Heart left ventricle (tissue), 16 donors: ENCODE measurements around the gene MYO18B. TPM values are rescaled to one million over a fixed set of nuclear protein-coding genes. Genes with fewer than 3 reads are reported as not detected.

Source experiments
- ATAC-seq, 4 donors: fragments of 200-7000 bp; cut with Tn5 transposase; one replicate each; pipeline ENCODE4 v1.9.1; 2020 to 2022; ENCODE audit warnings: moderate library complexity in 4 of 4, mild to moderate bottlenecking in 3 of 4, moderate number of reproducible peaks in 1 of 4
- DNase-seq, 5 donors: peaks; one replicate each; pipeline ENCODE4 v3.0.0-alpha.2; 2020
- H3K27ac ChIP-seq, 12 donors: fragments of 200-600 bp; sonication (generic) in 4 of 12; one replicate each; pipeline versions ENCODE4 v1.5.0 to v1.8.0; 2016 to 2022; ENCODE audit warnings: mild to moderate bottlenecking in 2 of 12
- H3K27me3 ChIP-seq, 9 donors: fragments of 200-600 bp; sonication (generic) in 2 of 9; one replicate each; pipeline versions ENCODE4 v1.5.1 to v1.8.0; 2016 to 2022; ENCODE audit warnings: mild to moderate bottlenecking in 3 of 9
- H3K36me3 ChIP-seq, 9 donors: fragments of 200-600 bp; sonication (generic) in 2 of 9; one replicate each; pipeline versions ENCODE4 v1.5.0 to v1.8.0; 2018 to 2022; ENCODE audit warnings: mild to moderate bottlenecking in 2 of 9
- H3K4me1 ChIP-seq, 12 donors: fragments of 200-600 bp; sonication (generic) in 4 of 12; one replicate each; pipeline versions ENCODE4 v1.5.0 to v1.8.0; 2016 to 2022; ENCODE audit warnings: mild to moderate bottlenecking in 3 of 12
- H3K4me3 ChIP-seq, 12 donors: fragments of 200-600 bp; sonication (generic) in 4 of 12; one replicate each; pipeline versions ENCODE4 v1.5.0 to v1.8.0; 2017 to 2022; ENCODE audit warnings: mild to moderate bottlenecking in 9 of 12, moderate library complexity in 4 of 12
- H3K9me3 ChIP-seq, 12 donors: fragments of 200-600 bp; sonication (generic) in 4 of 12; one replicate each; pipeline versions ENCODE4 v1.5.0 to v1.8.0; 2016 to 2022; ENCODE audit warnings: mild to moderate bottlenecking in 1 of 12
- POLR2A ChIP-seq, 2 donors: fragments of 450-650 bp; IDR thresholded peaks; one replicate each; pipeline ENCODE4 v1.6.1; 2017; ENCODE audit warnings: antibody characterized with exemption in 2 of 2, mild to moderate bottlenecking in 2 of 2, moderate library complexity in 2 of 2
- WGBS, 4 donors: extraction: QIAGEN DNeasy Blood & Tissue Kit in 2 of 4; methylation state at CpG; one replicate each; pipeline versions ENCODE4 v1.1.5 to v1.1.7; 2013 to 2018; 5-methylcytosine and 5-hydroxymethylcytosine counted together
- intact Hi-C, 10 donors: fragments of 100-400 bp; cut with DNase I; formaldehyde crosslinking; loops; one replicate each; pipeline versions ENCODE4 v1.11.1 to v1.14.2; 2022
- polyA plus RNA-seq, 2 donors: library from polyadenylated mRNA; stranded (reverse); fragments of 200-250 nt; gene quantifications; one replicate each; pipeline ENCODE4 v1.2.3, GENCODE V29; 2013
- total RNA-seq, 9 donors: library from RNA; depleted of rRNA in 2 of 9; stranded (reverse); fragments of >200 nt in 2 of 9; fragmentation: NEBNext Ultra II Directional in 3 of 9; extraction: Animal tissue kit (Norgen Biotek cat#: 25700) in 3 of 9; gene quantifications; one replicate each; pipeline versions ENCODE4 v1.1.0 to v1.2.4, GENCODE V29; 2016 to 2023
- TF ChIP-seq, protein P1 (sequence below), 12 donors: fragments of 200-600 bp; sonication (generic) in 4 of 12; IDR thresholded peaks; one replicate each; pipeline versions ENCODE4 v1.5.0 to v1.8.0; 2018 to 2022; ENCODE audit warnings: antibody characterized with exemption in 12 of 12, mild to moderate bottlenecking in 5 of 12
- donor health status: ischemic (EF 13 %, LVEDD 7.1; RV severe dilation, severe dysfunction).
- donor health status: healthy with polysubstance abuse.
- donor health status: DM: no; HTN: yes; CAD: no.
- donor health status: DM: no; HTN: no; CAD: no.
- donor health status: ischemic (EF 25% LVEDD 6.9; RV normal size, moderate dysfunction).
- donor health status: ischemic (EF 25% LVEDD 5.7; RV mildly dilated, moderate dysfunction).
- donor health status: healthy.
- donor health status: DM: yes; HTN: yes; CAD: no.
- donor health status: ischemic (EF 35%, LVEDD 5.7; RV mildly dilated, moderate dysfunction).
- donor health status: nonischemic (EF 11% LVEDD 7.7; RV severe dilation, severe dysfunction).
- donor health status: DM: yes; HTN: yes; CAD: no.
- donor health status: PGD.
- donor health status: ischemic (EF 29% LVEDD 5.4; RV normal size, mild dysfunction).
- donor health status: nonischemic (EF 23%, LVEDD 6.1; RV moderate dilation, normal function).

MYO18B gene
- total and polyA plus RNA-seq, 11 donors = 140 to 301 (median 193) TPM

DNA sequence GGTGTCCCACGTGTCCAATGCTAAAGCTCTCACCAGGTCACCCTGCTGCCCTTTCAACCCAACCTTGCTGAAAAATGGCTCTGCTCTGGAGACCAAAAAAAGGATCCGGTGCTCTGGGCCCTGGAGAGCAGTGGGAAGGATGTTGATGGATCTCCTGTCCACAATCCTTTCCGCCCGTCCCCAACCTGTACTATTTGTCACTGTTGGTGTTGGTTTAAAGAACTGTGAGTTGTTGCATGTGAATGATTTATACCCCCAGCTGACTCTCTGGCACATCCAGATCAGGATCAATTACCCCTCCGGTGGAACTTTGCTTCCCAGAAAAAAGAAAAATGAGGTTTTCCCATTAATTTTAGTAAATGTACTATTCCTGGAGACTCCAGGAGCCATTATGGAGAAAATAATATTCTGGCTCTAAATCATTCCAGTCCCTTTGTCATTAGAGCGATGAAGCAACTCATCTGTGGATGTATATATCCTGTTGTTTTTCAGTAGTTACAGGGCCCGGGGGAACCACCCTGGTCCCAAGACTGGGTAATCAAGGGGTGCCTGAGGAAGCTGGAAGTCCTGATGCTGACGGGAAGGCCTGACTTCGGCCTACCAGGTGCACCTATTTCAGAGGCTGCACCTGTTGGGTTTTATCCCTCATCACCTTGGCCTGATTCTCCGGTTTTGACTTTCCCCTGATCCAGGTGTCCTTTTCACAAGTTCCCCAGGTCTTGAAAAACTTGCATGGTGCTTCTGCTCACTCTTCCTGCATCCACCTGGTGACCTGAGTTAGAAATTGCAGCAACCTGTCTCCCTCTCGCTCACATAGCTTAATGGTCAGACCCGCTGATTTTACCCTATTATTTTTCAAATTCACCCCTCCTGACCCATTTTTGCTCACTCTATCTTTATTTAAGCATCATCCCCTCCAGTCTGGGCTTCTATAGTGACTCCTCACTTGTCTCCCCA lies 218.1 kb downstream of the MYO18B start:
- TF ChIP-seq, protein P1, sequence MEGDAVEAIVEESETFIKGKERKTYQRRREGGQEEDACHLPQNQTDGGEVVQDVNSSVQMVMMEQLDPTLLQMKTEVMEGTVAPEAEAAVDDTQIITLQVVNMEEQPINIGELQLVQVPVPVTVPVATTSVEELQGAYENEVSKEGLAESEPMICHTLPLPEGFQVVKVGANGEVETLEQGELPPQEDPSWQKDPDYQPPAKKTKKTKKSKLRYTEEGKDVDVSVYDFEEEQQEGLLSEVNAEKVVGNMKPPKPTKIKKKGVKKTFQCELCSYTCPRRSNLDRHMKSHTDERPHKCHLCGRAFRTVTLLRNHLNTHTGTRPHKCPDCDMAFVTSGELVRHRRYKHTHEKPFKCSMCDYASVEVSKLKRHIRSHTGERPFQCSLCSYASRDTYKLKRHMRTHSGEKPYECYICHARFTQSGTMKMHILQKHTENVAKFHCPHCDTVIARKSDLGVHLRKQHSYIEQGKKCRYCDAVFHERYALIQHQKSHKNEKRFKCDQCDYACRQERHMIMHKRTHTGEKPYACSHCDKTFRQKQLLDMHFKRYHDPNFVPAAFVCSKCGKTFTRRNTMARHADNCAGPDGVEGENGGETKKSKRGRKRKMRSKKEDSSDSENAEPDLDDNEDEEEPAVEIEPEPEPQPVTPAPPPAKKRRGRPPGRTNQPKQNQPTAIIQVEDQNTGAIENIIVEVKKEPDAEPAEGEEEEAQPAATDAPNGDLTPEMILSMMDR (IDR thresholded peaks at IDR 0.05) = no peak
- TF ChIP-seq POLR2A (IDR thresholded peaks at IDR 0.05) = no peak
- intact Hi-C loops = no loop called here
- Histone ChIP-seq H3K4me3 (no peak overlapping the region), H3K9me3 (no peaks in the 10 kb centered on the region), H3K36me3 (peaks cover 0 to 93% (median 16%) of the 10 kb centered on the region in 9 donors), H3K4me1 (no peaks in the 10 kb centered on the region), H3K27ac (no peak overlapping the region), H3K27me3 (no peaks in the 10 kb centered on the region)
- DNase-seq (no peak), ATAC-seq (no peak)
- 80 to 89% (median 83%) methylated on average over 12 of the region's 12 CpGs for WGBS, 4 donors

DNA sequence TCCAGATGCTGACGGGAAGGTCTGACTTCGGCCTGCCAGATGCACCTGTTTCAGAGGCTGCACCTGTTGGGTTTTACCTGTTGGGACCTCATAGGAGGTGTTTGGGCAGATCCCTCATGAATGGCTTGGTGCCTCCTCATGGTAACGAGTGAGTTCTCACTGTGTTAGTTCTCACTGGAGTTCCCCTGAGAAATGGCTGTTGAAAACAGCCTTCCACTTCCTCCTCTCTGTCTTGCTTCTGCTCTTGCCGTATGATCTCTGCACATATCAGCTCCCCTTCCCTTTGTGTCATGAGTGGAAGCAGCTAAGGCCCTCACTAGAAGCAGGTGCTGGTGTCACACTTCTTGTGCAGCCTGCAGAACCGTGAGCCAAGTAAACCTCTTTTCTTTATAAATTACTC lies 219.7 kb downstream of the MYO18B start:
- intact Hi-C loops = no loop called here
- H3K4me1 ChIP-seq = peaks cover 0 to 12% (median 0%) of the 10 kb centered on the region in 12 donors
- H3K27ac ChIP-seq = no peak overlapping the region
- no peaks in the 10 kb centered on the region for H3K9me3 ChIP-seq
- WGBS, 4 donors = 78 to 85% (median 80%) methylated on average over 5 of the region's 5 CpGs
- no peak for ATAC-seq
- no peak overlapping the region for H3K4me3 ChIP-seq
- no peak for DNase-seq
- TF ChIP-seq POLR2A (IDR thresholded peaks at IDR 0.05) = no peak
- TF ChIP-seq, protein P1 (IDR thresholded peaks at IDR 0.05) = no peak
- peaks cover 0 to 78% (median 8%) of the 10 kb centered on the region in 9 donors for H3K36me3 ChIP-seq
- H3K27me3 ChIP-seq = no peaks in the 10 kb centered on the region

DNA sequence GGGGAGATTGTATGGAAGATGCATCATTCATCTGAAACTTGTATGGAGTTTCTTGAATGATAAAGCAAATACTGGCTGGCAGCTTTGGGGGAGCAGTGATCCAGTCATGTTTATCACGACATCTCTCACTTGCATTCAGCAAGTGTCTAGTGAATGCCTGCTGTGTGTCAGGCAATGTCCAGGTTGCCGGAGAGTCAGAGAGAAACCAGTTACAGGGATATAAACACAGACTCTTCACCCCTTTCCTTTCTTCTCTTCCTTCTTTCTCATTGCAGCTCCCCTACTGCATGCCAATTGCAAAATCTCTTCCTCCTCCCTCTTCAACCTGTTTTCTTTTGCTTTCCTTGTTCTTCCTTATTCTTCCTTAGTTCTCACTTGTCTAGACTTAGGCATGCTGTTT lies 220.7 kb downstream of the MYO18B start:
- WGBS, 4 donors = 87 to 94% (median 90%) methylated on average over 2 of the region's 2 CpGs
- ATAC-seq = no peak
- Histone ChIP-seq H3K36me3 (peaks cover 0 to 68% (median 6%) of the 10 kb centered on the region in 9 donors), H3K27me3 (no peaks in the 10 kb centered on the region), H3K27ac (no peak overlapping the region), H3K9me3 (no peaks in the 10 kb centered on the region), H3K4me3 (no peak overlapping the region), H3K4me1 (peaks cover 0 to 13% (median 0%) of the 10 kb centered on the region in 12 donors)
- DNase-seq = no peak
- no peak for TF ChIP-seq POLR2A (IDR thresholded peaks at IDR 0.05)
- TF ChIP-seq, protein P1 (IDR thresholded peaks at IDR 0.05) = no peak
- intact Hi-C loops = no loop called here

DNA sequence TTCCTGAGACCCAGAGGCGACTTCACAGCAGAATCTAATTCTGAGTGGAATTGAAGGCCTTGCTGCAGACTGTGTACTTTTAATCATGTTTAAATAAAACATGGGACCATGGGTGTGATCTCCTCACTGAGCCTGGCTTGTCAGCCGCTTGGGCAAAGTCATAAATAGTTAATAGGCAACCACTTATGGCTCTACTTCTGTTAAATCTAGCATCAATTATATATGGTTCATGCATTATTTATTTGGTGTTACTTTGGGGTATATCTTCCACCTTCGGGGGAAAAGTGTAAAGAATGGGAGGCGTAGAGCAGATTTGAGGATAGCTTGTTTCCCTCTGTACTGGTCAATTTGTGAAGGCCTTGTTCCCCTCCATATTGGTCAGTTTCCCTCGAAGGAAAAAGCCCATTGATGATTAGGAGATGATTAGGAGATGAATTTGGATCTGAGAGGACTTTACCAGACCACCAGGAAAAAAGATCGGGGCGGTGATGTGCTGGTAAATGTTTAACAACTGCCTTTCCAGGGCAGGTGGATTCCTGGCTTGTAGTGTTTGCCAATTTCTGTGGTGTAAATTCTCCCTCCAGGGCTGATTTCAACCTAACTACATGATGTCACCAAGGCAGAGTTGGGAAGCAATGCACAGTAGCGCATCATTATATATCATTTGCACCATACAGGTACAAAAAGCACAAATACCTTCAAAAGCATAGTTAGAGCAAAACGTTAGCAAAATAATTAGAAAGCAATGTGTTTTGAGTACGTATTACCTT lies 223.2 kb downstream of the MYO18B start:
- TF ChIP-seq, protein P1 (IDR thresholded peaks at IDR 0.05) = no peak
- no peak for TF ChIP-seq POLR2A (IDR thresholded peaks at IDR 0.05)
- Histone ChIP-seq H3K4me3 (no peak overlapping the region), H3K27me3 (no peaks in the 10 kb centered on the region), H3K4me1 (peaks cover 0 to 20% (median 3%) of the 10 kb centered on the region in 12 donors), H3K36me3 (peaks cover 0 to 55% (median 6%) of the 10 kb centered on the region in 9 donors), H3K9me3 (no peaks in the 10 kb centered on the region), H3K27ac (no peak overlapping the region)
- 87 to 90% (median 88%) methylated on average over 10 of the region's 10 CpGs for WGBS, 4 donors
- intact Hi-C loops = no loop called here
- no peak for DNase-seq
- no peak for ATAC-seq
